GM12801 (cell line): ENCODE results near the gene USP38.

Experiments used
- TF ChIP-seq, protein P1 (sequence below): IDR thresholded peaks from one replicate; pipeline ENCODE4 v1.5.1; 2011; ENCODE audit warnings: control low read depth; ENCODE audit not compliant: insufficient read length; ENCODE audit errors: extremely low read depth

The USP38 gene

DNA sequence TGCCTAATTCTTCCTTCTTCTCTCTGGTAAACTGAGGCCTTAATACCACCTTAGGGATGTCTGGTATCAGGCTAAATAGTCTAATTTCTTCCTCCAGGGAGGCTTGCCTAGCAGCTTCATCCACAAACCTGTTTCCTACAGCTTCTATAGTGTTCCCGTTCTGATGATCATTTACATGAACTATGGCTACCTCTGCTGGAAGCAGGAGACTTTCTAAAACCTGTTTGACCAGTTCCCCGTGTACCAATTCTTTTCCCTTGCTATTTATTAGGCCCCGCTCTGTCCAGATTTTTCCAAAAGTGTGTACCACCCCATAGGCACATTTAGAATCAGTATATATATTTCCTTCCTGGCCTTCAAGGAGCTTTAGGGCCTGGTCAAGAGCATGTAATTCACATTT is 5.8 kb upstream of the USP38 start:
- TF ChIP-seq, protein P1, sequence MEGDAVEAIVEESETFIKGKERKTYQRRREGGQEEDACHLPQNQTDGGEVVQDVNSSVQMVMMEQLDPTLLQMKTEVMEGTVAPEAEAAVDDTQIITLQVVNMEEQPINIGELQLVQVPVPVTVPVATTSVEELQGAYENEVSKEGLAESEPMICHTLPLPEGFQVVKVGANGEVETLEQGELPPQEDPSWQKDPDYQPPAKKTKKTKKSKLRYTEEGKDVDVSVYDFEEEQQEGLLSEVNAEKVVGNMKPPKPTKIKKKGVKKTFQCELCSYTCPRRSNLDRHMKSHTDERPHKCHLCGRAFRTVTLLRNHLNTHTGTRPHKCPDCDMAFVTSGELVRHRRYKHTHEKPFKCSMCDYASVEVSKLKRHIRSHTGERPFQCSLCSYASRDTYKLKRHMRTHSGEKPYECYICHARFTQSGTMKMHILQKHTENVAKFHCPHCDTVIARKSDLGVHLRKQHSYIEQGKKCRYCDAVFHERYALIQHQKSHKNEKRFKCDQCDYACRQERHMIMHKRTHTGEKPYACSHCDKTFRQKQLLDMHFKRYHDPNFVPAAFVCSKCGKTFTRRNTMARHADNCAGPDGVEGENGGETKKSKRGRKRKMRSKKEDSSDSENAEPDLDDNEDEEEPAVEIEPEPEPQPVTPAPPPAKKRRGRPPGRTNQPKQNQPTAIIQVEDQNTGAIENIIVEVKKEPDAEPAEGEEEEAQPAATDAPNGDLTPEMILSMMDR, result no peak

DNA sequence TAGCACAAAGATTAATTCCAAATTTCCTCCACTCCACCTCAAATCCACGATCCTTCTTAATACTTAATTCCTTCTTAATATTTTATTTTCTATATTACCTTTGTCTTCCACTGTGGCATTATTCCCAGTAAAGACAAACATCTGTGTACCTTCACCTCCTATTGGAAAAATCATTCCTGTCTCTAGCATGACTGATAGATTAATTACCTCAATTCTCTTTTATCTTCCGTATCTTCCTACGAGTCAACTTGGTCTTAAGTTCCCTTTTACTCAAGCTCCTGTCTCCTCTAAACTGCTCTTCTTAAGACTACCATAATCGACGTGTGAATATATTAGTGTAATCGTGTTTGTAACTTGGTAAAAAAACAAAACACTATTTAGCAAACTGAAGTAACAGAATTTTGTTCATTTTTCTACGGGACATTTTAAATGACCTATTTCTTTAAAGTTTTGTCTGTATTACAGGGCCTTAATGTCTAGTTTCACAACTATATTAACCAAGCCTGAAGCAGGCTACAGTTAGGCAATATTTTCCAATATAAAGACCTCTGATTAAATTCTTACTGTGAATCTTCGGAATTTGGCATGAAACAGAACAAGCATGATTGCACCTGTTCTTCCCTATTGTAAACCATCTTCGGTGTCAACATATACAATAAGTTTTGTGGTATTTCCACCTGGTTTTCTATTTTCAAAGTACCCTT is 1.1 kb upstream of the USP38 start:
- TF ChIP-seq, protein P1, result no peak

DNA sequence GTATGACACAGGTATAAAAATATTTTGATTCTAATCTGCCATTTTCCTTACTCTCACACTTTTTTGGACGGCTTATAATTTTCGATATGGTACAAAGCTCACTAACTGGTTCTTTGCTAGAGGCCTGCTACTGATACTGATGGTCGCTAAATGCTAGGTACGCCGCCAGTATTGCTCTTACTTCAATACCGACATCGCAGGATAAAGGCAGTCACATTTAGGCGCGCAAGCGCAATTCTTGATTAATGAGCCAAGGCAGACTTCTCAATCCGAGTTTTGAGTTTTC is 557 bp upstream of the USP38 start:
- TF ChIP-seq, protein P1, result no peak

DNA sequence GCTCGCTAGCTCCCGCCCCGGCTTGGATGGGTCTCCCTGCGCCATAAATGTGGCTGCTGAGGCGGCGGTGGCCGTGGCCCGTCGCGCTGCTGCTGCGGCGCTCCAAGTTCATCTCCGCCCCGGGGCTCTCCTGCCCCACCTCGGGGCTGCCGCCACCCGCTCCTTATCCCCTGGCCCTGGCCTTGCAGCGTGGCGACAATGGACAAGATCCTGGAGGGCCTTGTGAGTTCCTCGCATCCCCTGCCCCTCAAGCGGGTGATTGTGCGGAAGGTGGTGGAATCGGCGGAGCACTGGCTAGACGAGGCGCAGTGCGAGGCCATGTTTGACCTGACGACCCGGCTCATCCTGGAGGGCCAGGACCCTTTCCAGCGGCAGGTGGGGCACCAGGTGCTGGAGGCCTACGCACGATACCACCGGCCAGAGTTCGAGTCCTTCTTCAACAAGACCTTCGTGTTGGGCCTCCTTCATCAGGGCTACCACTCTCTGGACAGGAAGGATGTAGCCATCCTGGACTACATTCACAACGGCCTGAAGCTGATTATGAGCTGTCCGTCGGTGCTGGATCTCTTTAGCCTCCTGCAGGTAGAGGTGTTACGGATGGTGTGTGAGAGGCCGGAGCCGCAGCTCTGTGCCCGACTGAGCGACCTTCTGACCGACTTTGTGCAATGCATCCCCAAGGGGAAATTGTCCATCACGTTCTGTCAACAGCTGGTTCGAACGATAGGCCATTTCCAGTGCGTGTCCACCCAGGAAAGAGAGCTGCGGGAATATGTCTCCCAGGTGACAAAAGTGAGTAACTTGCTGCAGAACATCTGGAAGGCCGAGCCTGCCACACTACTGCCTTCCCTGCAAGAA is 763 bp downstream of the USP38 start:
- TF ChIP-seq, protein P1, result no peak

DNA sequence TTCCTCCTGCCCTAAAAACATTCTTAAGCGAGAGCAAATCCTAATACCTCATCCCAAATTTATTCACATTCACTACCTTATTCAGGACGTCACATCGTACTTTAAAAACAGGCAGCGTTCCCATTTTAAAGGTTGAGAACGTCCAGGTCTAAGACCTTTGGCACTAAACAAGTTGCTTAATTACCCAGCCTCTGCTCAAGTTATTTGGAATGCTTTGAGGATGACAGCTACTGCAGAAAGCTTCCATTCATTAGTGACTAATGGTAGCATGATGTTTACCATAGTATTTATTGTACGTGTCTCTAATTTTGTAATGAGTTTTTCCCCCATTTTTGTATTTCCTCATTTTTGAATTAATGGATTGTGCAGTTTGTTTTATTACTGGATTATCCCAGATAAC is 1.5 kb downstream of the USP38 start:
- TF ChIP-seq, protein P1, result no peak

DNA sequence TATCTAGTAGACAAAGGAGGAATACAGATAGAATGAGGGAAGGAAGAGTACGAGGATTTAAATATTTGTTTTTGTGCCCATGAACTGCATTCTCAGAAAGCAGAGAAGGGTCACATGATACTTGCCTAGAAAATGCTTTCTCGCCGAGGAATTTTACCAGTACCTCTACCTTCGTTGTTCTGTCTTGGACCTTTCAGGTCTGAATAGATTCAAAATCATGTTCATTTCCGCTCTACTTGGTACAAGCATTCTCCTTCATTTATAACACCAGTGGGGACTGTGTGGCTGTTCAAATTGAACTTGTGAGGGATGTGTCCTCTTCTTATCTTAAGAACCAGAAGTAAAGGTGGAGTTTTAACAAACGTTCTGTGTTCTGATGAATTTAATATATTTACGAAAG is 1.9 kb downstream of the USP38 start:
- TF ChIP-seq, protein P1, result no peak

DNA sequence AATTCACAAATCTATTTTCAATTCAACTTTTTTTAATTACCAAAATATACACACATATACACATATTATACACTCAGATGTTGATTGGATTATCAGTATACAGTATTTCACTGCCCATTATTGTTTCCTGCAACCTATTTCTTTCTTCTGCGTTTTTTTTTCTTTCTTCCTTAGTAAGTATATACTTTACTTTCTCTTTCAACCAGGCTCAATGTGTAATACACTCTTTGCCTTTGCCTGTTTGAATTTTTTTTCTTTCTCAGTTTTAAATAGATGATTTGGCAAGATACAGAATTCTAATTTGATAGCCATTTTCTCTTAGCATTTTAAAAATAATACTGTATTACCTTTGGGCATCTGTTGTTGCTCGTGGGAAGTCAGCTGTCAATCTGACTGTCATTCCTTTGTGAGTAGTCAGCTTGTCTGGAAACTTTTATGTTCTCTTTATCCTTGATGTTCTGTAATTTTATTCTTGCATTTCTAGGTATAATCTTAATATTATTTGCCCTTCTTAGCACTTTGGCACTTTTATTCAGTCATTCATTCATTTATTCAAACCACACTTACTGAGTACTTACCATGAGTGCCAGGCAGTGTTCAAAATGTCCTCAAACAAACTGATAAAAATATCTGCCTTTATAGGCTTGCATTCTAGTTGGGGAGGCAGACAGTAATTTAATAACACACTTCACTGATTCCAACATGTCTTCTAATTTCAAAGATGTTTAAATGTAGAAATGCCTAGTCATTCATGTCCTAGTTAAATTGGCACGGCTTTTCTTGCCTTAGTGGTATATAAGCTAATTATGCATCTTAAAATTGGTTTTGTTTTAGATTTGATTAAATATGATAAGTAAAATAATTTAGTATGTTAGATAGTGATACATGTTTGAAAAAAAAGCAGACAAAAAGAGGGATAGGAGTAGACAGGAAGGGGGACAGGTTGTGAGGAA is 3.7 kb downstream of the USP38 start:
- TF ChIP-seq, protein P1, result no peak
